Stimulated activated effector memory CD8-positive, alpha-beta T cell treated with anti-CD3 and anti-CD28 coated beads, Interleukin-12 subunit alpha, Interleukin-12 subunit beta, amount 100 ng/mL, for 72 hours (primary cell): Measurements from ENCODE around the gene HNRNPR.
A peak's percentile ranks its signal among the peaks of the same experiment; 100 is the strongest.

Source experiments
- ATAC-seq: fragments of 150-1000 bp; cut with Tn5 transposase; 2 replicates; pipeline ENCODE4 v1.10.0; 2021
- DNase-seq, 2 donors: peaks; one replicate each; pipeline ENCODE4 v3.0.0; 2021 to 2022; ENCODE audit warnings: low spot score in 2 of 2
- H3K27ac Mint-ChIP-seq: one replicate; pipeline ENCODE4 v1.8.0; 2022; ENCODE audit warnings: mild to moderate bottlenecking, mixed read lengths
- H3K36me3 Mint-ChIP-seq: one replicate; pipeline ENCODE4 v1.8.0; 2022; ENCODE audit warnings: mild to moderate bottlenecking, mixed read lengths
- H3K4me1 Mint-ChIP-seq: one replicate; pipeline ENCODE4 v1.8.0; 2022; ENCODE audit warnings: mixed read lengths
- H3K4me3 Mint-ChIP-seq: one replicate; pipeline ENCODE4 v1.8.0; 2022; ENCODE audit warnings: mild to moderate bottlenecking, mixed read lengths
- H3K9me3 Mint-ChIP-seq: one replicate; pipeline ENCODE4 v1.8.0; 2022; ENCODE audit warnings: mixed read lengths

The HNRNPR gene

DNA sequence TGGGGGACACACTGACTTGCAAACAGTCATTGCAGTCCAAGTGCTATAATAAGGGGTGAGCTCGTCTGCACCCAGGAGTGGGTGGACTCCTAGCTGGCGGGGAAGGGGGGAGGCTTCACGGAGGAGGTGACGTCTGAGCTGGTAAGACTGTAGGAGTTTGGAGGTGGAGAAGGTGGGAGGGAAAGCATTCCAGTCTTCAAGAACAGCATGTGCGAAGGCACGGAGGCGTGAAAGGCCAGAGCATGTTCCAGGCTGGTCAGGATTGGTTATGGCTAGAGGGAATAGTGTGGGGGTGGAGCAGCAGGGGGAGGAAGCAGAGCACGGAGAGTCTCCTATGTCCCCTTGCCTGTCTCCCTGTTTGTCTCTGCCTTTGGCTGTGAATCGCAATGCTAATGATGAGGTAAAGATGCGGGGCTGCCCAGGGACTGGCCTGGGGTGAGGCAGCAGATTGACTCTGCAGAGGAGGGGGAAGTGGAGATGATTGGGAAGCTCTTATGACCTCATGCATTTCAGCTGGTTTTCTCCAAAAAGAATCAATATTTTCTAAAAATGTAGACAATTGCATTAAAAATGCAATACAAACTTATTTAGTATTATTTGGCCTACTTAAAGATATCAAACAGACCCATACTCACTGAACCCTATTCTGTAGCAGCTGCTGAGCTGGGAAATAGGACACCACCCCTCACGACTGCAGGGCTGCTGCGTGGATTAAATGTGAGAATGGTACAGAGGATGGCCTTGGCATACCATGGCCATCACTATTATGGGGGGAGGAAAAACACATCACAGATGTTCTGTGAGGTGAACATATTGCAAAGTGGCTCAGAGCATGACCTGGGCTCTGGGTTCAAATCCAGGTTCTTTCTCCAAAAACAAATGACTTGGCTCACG is 28.1 kb upstream of the HNRNPR start:
- ATAC-seq (no peak), DNase-seq (no peak)
- no peaks in the 10 kb centered on the region for H3K9me3 Mint-ChIP-seq
- peaks cover 16% of the 10 kb centered on the region for H3K36me3 Mint-ChIP-seq
- peaks cover 28% of the 10 kb centered on the region for H3K4me1 Mint-ChIP-seq
- no peak overlapping the region for H3K27ac Mint-ChIP-seq
- H3K4me3 Mint-ChIP-seq: no peak overlapping the region

- H3K36me3 Mint-ChIP-seq: peaks cover 21% of the 10 kb centered on the region
- H3K4me1 Mint-ChIP-seq: peaks cover 39% of the 10 kb centered on the region
- no peaks in the 10 kb centered on the region for H3K9me3 Mint-ChIP-seq
- DNase-seq (no peak), ATAC-seq (no peak)
- peak overlapping the region; percentile 92 for H3K4me3 Mint-ChIP-seq
- no peak overlapping the region for H3K27ac Mint-ChIP-seq
These were observed 26.9 kb upstream of the HNRNPR start for GRCh38 chr1:23370709-23371584.

- Mint-ChIP-seq H3K9me3 (no peaks in the 10 kb centered on the region), H3K4me1 (peaks cover 39% of the 10 kb centered on the region), H3K36me3 (peaks cover 26% of the 10 kb centered on the region), H3K4me3 (peak overlapping the region; percentile 92), H3K27ac (peak overlapping the region; percentile 96)
- ATAC-seq: no peak
- DNase-seq: no peak
These were observed 26.2 kb upstream of the HNRNPR start for GRCh38 chr1:23370330-23370708.

DNA sequence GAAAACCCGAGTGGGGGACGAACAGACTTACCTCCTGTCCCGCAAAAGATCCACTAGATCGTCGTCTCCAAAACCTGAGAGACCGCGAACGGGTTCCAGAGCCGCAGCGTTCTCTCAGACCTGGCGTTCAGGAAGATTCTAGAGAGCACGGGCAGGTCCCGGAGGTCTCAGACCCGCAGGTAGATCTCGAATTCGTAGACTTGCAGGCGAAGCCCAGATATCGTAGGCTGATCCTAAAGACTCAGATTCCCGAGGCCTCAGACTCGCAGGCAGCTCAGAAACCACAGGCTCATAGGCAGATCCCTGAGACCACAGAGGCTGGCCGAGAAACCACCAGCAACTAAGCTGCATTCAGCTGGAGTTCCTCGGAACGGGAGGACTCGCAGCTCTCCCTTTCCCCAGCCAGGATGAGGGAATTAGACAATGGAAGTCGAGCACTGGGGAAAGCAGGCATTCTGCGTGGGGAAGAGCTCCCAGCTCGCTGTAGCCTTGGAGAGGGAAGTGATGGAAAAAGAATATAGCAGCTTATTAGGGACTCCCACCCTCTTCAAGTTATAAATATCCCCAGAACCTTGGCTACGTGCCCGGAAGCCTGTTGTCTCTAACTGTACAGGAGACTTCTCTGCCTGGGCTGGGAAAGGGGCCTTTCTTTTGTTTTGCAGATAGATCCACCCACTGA is 25.4 kb upstream of the HNRNPR start, which contains the start of gene ZNF436:
Gene ZNF436 (minus strand): TSS at position 502 of the 679 bp plus-strand sequence. CDS start 1,831 bp downstream, outside the sequence.
- DNase-seq (no peak), ATAC-seq (no peak)
- peak within 1 kb of the TSS; percentile 96 for H3K27ac Mint-ChIP-seq
- H3K4me1 Mint-ChIP-seq: peaks cover 39% of the 10 kb centered on the region
- H3K4me3 Mint-ChIP-seq: peak within 1 kb of the TSS; percentile 92
- H3K9me3 Mint-ChIP-seq: no peaks in the 10 kb centered on the region
- peaks cover 34% of the 10 kb centered on the region for H3K36me3 Mint-ChIP-seq

DNA sequence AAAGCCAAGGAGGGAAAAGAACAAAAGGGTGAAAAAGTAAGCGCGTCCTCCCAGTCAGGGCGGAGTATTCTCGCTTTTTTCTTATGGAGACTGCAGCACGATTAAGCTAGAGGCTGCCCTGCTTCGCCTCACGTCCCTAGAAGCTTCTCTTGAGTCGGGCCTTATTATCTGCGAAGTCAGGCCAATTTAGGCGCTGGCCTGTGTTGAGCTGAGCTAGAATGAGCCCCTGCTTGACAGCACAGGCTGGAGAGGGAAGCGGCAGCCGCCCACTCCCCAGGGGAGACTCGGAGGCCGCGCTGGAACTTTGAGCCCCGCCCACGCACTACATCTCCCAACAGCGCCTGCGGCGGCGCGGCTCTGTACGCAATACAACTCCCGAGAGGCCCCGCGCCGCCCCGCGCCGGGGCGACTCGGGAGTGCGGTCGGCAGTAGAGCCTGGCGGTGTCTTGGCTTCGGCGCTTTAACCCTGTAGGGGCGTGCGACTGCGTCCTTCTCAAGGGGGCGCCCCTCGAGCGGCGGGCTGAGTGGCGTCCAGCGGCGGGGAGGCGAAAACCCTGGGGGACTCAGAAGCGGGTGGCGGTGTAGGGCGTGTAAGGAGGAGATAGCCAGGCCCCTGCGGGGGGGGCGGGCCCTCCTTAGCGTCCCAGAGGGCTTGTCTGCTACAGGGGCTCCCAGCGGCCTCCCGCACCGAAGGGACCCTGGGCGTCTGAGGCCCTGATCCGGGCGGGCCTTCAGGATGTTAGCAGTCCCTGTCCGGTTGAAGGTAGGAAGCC is 24.7 kb upstream of the HNRNPR start:
- ATAC-seq (peak; percentile 84), DNase-seq (peak; percentile 83 to 93)
- Mint-ChIP-seq H3K36me3 (peaks cover 38% of the 10 kb centered on the region), H3K4me3 (peak overlapping the region; percentile 92), H3K9me3 (no peaks in the 10 kb centered on the region), H3K27ac (peak overlapping the region; percentile 96), H3K4me1 (peaks cover 39% of the 10 kb centered on the region)

DNA sequence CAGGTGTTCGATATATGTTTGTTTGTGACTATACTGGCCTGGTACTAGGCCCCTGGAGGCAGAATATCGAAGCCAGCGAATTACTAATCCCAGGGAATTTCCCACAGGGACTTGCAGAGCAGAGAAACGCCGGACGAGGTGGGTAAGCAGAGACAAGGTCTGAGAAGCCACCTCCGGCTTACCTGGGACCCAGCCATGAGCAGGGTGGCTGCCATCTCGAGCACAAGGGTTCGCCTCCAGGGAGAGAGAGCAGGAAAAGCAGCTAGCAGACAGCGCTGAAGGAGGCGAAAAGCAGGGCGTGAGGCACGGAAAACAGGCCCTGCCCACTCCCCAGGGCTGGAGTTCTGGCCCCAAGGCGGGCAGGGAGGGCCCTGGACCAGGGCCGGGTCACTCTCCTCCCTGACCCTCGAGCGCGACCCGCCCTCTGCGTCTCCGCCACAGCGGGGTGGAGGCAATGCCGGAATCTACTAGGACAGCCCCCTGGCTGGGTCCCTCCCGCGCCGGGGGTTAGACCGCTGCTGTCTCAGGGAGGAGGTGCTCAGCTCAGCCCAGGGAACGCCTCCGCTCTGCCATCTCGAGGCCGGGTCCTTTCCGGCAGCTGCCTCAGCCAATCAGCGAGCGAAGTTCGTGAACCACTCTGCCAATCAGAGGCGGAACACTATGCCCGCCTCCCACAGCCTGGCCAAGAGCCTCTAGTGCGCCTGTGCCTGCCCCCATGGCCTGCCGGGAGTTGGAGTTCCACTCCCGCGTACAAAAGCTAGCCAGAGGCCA is 23.9 kb upstream of the HNRNPR start:
- H3K36me3 Mint-ChIP-seq: peaks cover 46% of the 10 kb centered on the region
- H3K4me1 Mint-ChIP-seq: peaks cover 39% of the 10 kb centered on the region
- H3K27ac Mint-ChIP-seq: peak overlapping the region; percentile 96
- peak; percentile 90 to 97 for DNase-seq
- H3K9me3 Mint-ChIP-seq: peaks cover under 1% of the 10 kb centered on the region
- H3K4me3 Mint-ChIP-seq: peak overlapping the region; percentile 92
- ATAC-seq: peak; percentile 96

DNA sequence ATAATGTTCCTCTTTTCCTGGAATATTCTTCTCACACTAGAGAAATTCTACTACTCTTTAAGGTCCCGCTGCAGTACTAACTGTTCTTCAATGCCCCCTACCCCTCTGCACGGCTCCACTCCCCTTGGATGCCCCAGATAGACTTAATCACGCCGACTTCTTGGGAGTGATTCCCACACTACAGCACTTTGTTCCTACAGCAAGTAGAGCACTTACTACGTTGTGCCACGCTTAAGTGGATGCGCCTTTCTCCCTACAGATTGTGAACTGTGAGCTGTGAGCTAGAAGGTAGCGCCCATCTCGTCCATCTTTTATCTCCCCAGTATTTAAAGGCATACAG is 23.3 kb upstream of the HNRNPR start:
- peak overlapping the region; percentile 96 for H3K27ac Mint-ChIP-seq
- ATAC-seq (no peak), DNase-seq (no peak)
- peaks cover 4% of the 10 kb centered on the region for H3K9me3 Mint-ChIP-seq
- H3K36me3 Mint-ChIP-seq: peaks cover 52% of the 10 kb centered on the region
- peaks cover 39% of the 10 kb centered on the region for H3K4me1 Mint-ChIP-seq
- H3K4me3 Mint-ChIP-seq: peak overlapping the region; percentile 92

DNA sequence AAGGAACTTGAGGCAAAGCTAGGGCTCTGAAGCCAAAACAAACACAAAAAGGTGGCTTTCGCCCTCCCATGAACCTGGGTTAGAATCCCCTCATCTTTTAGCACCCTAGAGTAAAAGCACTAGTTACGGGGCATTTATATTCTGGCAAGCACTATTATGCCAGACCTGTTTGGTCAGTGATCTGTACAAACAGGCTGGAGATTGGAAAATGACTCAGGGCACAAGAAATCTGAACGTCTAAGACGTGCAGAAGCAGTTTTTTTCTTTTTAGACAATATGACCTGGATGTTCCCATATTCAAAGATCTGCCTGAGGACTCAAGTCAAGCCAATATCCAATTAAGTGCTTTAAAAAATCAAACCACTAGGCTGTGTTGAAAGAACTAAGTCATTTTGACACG is 22.5 kb upstream of the HNRNPR start:
- Mint-ChIP-seq H3K4me1 (peaks cover 39% of the 10 kb centered on the region), H3K36me3 (peaks cover 60% of the 10 kb centered on the region), H3K27ac (no peak overlapping the region), H3K9me3 (peaks cover 8% of the 10 kb centered on the region), H3K4me3 (peak overlapping the region; percentile 92)
- no peak for DNase-seq
- no peak for ATAC-seq

GRCh38 chr1:23366146-23366545 is 22.1 kb upstream of the HNRNPR start:
- DNase-seq: no peak
- Mint-ChIP-seq H3K36me3 (peaks cover 65% of the 10 kb centered on the region), H3K4me1 (peaks cover 38% of the 10 kb centered on the region), H3K4me3 (no peak overlapping the region), H3K27ac (no peak overlapping the region), H3K9me3 (peaks cover 10% of the 10 kb centered on the region)
- no peak for ATAC-seq

- H3K36me3 Mint-ChIP-seq: peaks cover 55% of the 10 kb centered on the region
- no peak overlapping the region for H3K27ac Mint-ChIP-seq
- H3K4me3 Mint-ChIP-seq: no peak overlapping the region
- no peak for ATAC-seq
- H3K4me1 Mint-ChIP-seq: peaks cover 11% of the 10 kb centered on the region
- no peak for DNase-seq
- peaks cover 25% of the 10 kb centered on the region for H3K9me3 Mint-ChIP-seq
These were observed 18.2 kb upstream of the HNRNPR start for GRCh38 chr1:23362218-23362713.

DNA sequence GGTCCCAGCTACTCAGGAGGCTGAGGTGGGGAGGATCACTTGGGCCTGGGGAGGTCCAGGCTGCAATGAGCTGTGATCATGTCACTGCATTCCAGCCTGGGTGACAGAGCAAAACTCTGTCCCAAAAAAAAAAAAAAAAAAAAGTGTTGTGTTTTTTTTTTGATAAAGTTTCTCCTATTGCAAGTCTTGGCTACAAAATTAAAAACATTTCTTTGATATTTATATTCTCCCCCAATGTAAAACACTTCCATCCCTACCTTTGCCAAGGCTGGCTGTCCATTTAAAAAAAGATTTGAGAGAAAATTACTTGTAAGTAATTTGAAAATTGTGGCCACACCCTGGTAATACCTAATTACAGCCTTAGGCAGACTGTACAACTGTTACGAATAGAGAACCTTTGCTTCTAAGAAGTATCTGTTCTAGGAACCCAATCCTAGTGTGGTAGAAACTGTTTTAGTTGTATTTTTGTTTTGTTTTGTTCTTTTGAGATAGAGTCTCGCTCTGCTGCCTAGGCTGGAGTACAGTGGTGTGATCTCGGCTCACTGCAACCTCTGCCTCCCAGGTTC is 14.3 kb upstream of the HNRNPR start:
- Mint-ChIP-seq H3K4me3 (no peak overlapping the region), H3K9me3 (peaks cover 25% of the 10 kb centered on the region), H3K27ac (no peak overlapping the region), H3K36me3 (peaks cover 29% of the 10 kb centered on the region), H3K4me1 (peaks cover 7% of the 10 kb centered on the region)
- ATAC-seq (no peak), DNase-seq (no peak)

DNA sequence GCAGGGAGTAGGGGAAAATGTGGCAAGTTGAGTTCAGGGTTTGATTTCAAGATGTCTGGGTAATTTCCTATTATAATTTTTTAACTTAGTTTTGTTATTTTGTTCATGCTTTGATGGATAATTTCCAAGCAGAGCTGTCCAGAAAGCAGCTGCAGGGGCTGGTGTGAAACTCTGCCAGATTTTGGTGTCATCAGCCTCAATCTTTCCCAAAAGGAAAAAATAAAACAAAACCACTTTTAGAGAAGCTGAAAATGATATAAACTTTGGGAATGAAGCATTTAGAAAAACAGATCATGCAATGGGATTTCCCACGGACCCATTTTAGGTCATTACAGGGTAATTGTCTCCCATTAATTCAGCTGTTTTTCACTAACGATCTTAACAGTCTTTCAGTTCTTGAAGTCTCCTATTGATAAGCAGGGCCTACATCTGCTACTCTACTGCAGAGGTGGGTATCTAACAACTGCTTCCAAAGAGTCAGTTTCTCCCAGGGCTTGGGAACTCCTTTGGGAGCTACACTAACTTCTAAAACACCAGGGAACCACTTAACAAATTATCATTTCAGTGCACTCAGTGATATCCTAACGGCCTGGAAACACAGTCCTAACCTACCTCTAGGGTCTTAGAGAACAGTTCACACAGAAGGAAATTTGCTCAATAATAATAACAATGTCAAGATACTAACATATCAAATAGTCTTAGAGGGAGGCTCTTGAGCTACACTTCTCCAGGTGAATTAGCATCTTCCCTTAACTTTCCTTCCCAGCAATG is 13.2 kb upstream of the HNRNPR start:
- DNase-seq (no peak), ATAC-seq (no peak)
- H3K27ac Mint-ChIP-seq: no peak overlapping the region
- peaks cover 19% of the 10 kb centered on the region for H3K36me3 Mint-ChIP-seq
- peaks cover 7% of the 10 kb centered on the region for H3K4me1 Mint-ChIP-seq
- peaks cover 20% of the 10 kb centered on the region for H3K9me3 Mint-ChIP-seq
- no peak overlapping the region for H3K4me3 Mint-ChIP-seq
